KMS-11 (cell line): Measurements from ENCODE around the gene CRYZL1.

Source experiments
- H2AFZ ChIP-seq: fragments of 200-600 bp; sonication (generic); 2 replicates; pipeline ENCODE4 v1.6.1; 2016; ENCODE audit warnings: antibody characterized with exemption, mixed run types, low read depth
- H3K27ac ChIP-seq: fragments of 200-600 bp; sonication (generic); 2 replicates; pipeline ENCODE4 v1.6.1; 2016; ENCODE audit warnings: mild to moderate bottlenecking, mixed run types
- H3K27me3 ChIP-seq: fragments of 200-600 bp; sonication (generic); 2 replicates; pipeline ENCODE4 v1.6.1; 2017; ENCODE audit warnings: mild to moderate bottlenecking, low read depth, mixed run types, moderate library complexity; ENCODE audit not compliant: insufficient read depth
- H3K36me3 ChIP-seq: fragments of 200-600 bp; sonication (generic); 2 replicates; pipeline ENCODE4 v1.6.1; 2017; ENCODE audit warnings: mild to moderate bottlenecking, mixed run types; ENCODE audit not compliant: insufficient read depth
- H3K4me1 ChIP-seq: fragments of 200-600 bp; sonication (generic); 2 replicates; pipeline ENCODE4 v1.6.1; 2016; ENCODE audit warnings: mild to moderate bottlenecking, low read depth, mixed run types; ENCODE audit not compliant: poor library complexity, severe bottlenecking
- H3K4me2 ChIP-seq: fragments of 200-600 bp; sonication (generic); 2 replicates; pipeline ENCODE4 v1.7.0; 2016; ENCODE audit warnings: mild to moderate bottlenecking, mixed run types
- H3K4me3 ChIP-seq: fragments of 200-600 bp; sonication (generic); IDR thresholded peaks from 2 replicates; pipeline ENCODE4 v1.6.1; 2017; ENCODE audit warnings: low read depth, low read length, mixed read lengths; ENCODE audit not compliant: insufficient read depth
- H3K79me2 ChIP-seq: fragments of 200-600 bp; sonication (generic); 2 replicates; pipeline ENCODE4 v1.6.1; 2016; ENCODE audit warnings: low read depth, mixed run types; ENCODE audit not compliant: insufficient read depth
- H3K9ac ChIP-seq: fragments of 200-600 bp; sonication (generic); 2 replicates; pipeline ENCODE4 v1.6.1; 2016; ENCODE audit warnings: mild to moderate bottlenecking, mixed run types
- H4K20me1 ChIP-seq: fragments of 200-600 bp; sonication (generic); 2 replicates; pipeline ENCODE4 v1.6.1; 2016; ENCODE audit warnings: mild to moderate bottlenecking, mixed run types; ENCODE audit not compliant: insufficient read depth
- TF ChIP-seq, protein P1 (sequence below): fragments of 200-600 bp; sonication (generic); conservative IDR thresholded peaks from 2 replicates; pipeline ENCODE4 v1.6.1; 2017; ENCODE audit warnings: low read depth, mild to moderate bottlenecking, antibody characterized with exemption, low read length, moderate library complexity, mixed read lengths

The CRYZL1 gene

DNA sequence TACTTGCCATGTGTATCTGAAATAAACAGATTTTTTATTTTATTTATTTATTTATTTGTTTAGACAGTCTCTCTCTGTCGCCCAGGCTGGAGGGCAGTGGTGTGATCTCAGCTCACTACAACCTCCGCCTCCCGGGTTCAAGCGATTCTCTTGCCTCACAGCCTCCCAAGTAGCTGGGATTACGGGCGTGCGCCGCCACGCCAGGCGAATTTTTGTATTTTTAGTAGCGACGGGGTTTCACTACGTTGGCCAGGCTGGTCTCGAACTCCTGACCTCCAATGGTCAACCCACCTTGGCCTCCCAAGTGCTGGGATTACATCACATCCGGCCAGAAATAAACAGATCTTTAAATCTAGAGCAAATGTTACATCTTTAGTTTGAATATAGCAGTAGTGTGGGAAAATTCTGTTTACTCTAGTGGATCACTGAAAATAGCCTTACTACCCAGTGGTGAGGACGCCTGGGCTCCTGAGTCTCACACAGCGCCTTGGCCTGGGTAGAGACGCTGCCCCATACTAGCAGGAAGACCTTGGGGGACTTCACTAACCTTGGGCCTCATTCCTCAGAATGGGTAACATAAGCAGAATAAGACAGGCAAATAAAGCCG is 100.3 kb downstream of the CRYZL1 start:
- peaks cover 26% of the 10 kb centered on the region; the same call in 1 of the 2 replicates for H3K36me3 ChIP-seq
- H2AFZ ChIP-seq, result peak overlapping the region; percentile 62; the same call in 1 of the 2 replicates

DNA sequence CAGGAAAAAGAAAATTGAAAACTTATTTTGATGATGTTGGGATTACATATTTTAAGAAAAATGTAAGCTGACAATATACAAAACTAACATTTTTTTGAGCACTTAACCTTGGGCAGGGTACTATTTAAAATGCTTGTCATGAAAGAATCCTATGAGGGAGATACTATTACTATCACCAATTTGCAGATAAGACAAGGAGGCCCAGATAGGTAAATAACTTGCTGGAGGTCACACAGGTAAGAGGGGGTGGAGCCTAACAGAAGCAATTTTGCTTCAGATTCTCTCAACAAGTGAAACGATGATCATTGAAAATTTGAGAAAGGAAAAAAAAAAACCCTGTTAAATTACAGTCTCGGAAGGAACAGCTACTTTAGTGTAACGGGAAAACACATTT is 100.8 kb downstream of the CRYZL1 start:
- H2AFZ ChIP-seq, result no peak overlapping the region
- H3K4me1 ChIP-seq, result peaks cover 36% of the 10 kb centered on the region
- peaks cover 87% of the 10 kb centered on the region for H3K79me2 ChIP-seq
- TF ChIP-seq, protein P1, sequence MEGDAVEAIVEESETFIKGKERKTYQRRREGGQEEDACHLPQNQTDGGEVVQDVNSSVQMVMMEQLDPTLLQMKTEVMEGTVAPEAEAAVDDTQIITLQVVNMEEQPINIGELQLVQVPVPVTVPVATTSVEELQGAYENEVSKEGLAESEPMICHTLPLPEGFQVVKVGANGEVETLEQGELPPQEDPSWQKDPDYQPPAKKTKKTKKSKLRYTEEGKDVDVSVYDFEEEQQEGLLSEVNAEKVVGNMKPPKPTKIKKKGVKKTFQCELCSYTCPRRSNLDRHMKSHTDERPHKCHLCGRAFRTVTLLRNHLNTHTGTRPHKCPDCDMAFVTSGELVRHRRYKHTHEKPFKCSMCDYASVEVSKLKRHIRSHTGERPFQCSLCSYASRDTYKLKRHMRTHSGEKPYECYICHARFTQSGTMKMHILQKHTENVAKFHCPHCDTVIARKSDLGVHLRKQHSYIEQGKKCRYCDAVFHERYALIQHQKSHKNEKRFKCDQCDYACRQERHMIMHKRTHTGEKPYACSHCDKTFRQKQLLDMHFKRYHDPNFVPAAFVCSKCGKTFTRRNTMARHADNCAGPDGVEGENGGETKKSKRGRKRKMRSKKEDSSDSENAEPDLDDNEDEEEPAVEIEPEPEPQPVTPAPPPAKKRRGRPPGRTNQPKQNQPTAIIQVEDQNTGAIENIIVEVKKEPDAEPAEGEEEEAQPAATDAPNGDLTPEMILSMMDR, result no peak
- peak overlapping the region; percentile 100 for H3K27ac ChIP-seq
- H3K27me3 ChIP-seq, result no peaks in the 10 kb centered on the region
- peaks cover 21% of the 10 kb centered on the region for H4K20me1 ChIP-seq
- H3K4me2 ChIP-seq, result peak overlapping the region; percentile 94
- H3K4me3 ChIP-seq, result no peak overlapping the region
- peak overlapping the region; percentile 99 for H3K9ac ChIP-seq
- H3K36me3 ChIP-seq, result peaks cover 26% of the 10 kb centered on the region; the same call in 1 of the 2 replicates

More for the DNA sequence above, 100.3 kb downstream of the CRYZL1 start:
- TF ChIP-seq, protein P1, result no peak
- peaks cover 41% of the 10 kb centered on the region for H3K4me1 ChIP-seq
- H3K4me2 ChIP-seq, result peak overlapping the region; percentile 94
- peaks cover 87% of the 10 kb centered on the region for H3K79me2 ChIP-seq
- no peak overlapping the region for H3K4me3 ChIP-seq
- H3K27me3 ChIP-seq, result no peaks in the 10 kb centered on the region
- H3K27ac ChIP-seq, result peak overlapping the region; percentile 100
- H4K20me1 ChIP-seq, result peaks cover 26% of the 10 kb centered on the region
- peak overlapping the region; percentile 99 for H3K9ac ChIP-seq

DNA sequence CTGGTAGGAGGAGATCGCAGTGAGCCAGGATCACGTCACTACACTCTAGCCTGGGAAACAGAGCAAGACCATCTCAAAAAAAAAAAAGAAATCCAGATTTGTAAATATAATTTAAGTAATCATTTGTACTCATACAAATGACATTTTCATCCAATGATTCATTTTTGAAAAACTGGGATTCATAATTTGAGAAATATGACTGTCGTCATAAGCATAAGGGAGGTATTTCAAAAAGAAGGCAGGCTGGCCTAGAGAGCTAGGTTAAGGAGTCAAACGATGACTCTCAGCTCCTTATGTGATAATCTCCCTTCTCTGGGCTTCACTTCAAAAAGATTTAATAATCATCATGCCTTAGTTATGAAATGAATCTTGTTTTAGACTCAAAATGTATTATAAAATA is 101.9 kb downstream of the CRYZL1 start:
- peaks cover 25% of the 10 kb centered on the region for H3K4me1 ChIP-seq
- TF ChIP-seq, protein P1, result no peak
- H3K36me3 ChIP-seq, result peaks cover 26% of the 10 kb centered on the region; the same call in 1 of the 2 replicates
- no peak overlapping the region for H3K27ac ChIP-seq
- H3K4me3 ChIP-seq, result no peak overlapping the region
- peak overlapping the region; percentile 94; the same call in 1 of the 2 replicates for H3K4me2 ChIP-seq
- H3K79me2 ChIP-seq, result peaks cover 76% of the 10 kb centered on the region
- peaks cover 10% of the 10 kb centered on the region for H4K20me1 ChIP-seq
- H2AFZ ChIP-seq, result no peak overlapping the region
- H3K27me3 ChIP-seq, result no peaks in the 10 kb centered on the region
- no peak overlapping the region for H3K9ac ChIP-seq
